ENCODE data around the gene MRPL10.

Gene MRPL10

DNA sequence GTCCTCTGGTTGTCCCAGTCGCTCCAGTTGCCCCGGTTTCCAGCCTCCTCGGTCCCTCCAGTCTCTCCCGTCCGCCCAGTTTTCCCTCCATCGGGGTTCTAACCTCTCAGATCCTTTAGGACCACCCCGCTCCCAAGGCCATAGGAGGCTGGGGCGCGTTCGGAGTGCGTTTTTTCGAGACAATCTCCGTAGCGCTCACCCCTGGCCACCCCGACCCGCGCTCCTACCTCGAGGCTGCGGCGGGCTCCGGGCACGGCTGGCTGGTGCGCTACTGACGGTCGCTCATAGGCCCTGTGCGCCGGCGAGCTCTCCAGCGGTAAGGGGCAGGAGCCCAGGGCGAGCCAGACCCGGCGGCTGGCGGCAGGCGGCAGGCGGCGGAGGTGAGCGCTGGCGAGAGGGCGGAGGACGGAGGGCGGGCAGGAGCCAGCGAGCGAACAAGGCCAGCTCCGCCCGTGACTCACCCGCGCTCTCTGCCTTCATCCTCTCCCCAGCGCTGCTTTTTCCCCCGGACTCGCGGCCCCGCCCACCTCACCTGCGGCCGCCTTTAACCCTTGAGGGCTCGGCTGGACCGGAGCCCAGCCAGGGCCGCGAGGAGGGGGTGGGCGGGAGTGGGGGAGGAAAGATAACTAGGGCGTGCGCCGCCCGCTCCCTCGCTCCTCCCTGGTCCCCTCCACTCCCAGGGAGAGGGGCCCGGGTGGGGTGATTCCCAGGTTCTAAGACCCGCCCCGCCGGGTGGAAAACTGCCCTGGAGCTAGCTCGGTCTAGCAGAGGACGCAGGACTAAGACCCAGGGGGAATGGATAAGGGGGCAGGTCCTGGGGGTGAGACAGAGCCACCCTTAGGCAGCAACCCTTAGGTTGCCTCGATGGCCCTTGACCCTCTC, 19.6 kb upstream of the MRPL10 start, which contains the start of gene SP6 (continued):
- TF ChIP-seq INSM2 (tag by site-specific recombination; IDR thresholded peaks at IDR 0.05) (no peak), ZNF473 (tag by site-specific recombination; IDR thresholded peaks at IDR 0.05) (no peak), ZNF645 (tag by site-specific recombination; IDR thresholded peaks at IDR 0.05) (no peak), ZNF146 (tag by site-specific recombination; IDR thresholded peaks at IDR 0.05) (no peak), ZNF175 (tag by site-specific recombination; IDR thresholded peaks at IDR 0.05) (no peak), ZNF501 (tag by site-specific recombination; IDR thresholded peaks at IDR 0.05) (no peak), ZNF16 (tag by site-specific recombination; IDR thresholded peaks at IDR 0.05; ENCODE audit: low read depth) (no peak), ZNF302 (tag by site-specific recombination; IDR thresholded peaks at IDR 0.05; ENCODE audit: low read depth) (no peak), ZNF768 (tag by site-specific recombination; IDR thresholded peaks at IDR 0.05) (no peak), ZNF292 (tag by site-specific recombination; IDR thresholded peaks at IDR 0.05; ENCODE audit: borderline replicate concordance, low read depth) (no peak), ZNF777 (tag by site-specific recombination; IDR thresholded peaks at IDR 0.05; ENCODE audit: borderline replicate concordance) (peak; percentile 70; the same call in 1 of the 2 replicates), SP3 (tag by site-specific recombination; IDR thresholded peaks at IDR 0.05) (peak; percentile 77), ZNF558 (tag by site-specific recombination; IDR thresholded peaks at IDR 0.05) (no peak), ZNF660 (tag by site-specific recombination; IDR thresholded peaks at IDR 0.05) (peak; percentile 54; the same call in 1 of the 2 replicates), IKZF3 (tag by site-specific recombination; IDR thresholded peaks at IDR 0.05) (no peak), ZNF830 (tag by site-specific recombination; IDR thresholded peaks at IDR 0.05; ENCODE audit: low read depth) (no peak), ZNF621 (tag by site-specific recombination; IDR thresholded peaks at IDR 0.05) (no peak), ZBTB8A (tag by site-specific recombination; IDR thresholded peaks at IDR 0.05) (peak; percentile 63), ZEB2 (tag by site-specific recombination; IDR thresholded peaks at IDR 0.05) (peak; percentile 63; the same call in 1 of the 2 replicates), ZBTB49 (tag by site-specific recombination; IDR thresholded peaks at IDR 0.05; ENCODE audit: low read depth) (no peak), ZNF530 (tag by site-specific recombination; IDR thresholded peaks at IDR 0.05; ENCODE audit: low read depth) (no peak), ZBTB20 (tag by site-specific recombination; IDR thresholded peaks at IDR 0.05) (peak; percentile 75), ZSCAN30 (tag by site-specific recombination; IDR thresholded peaks at IDR 0.05) (peak; percentile 83), ZNF561 (tag by site-specific recombination; IDR thresholded peaks at IDR 0.05; ENCODE audit: borderline replicate concordance) (peak; percentile 23; the same call in 1 of the 2 replicates), ZNF600 (tag by site-specific recombination; IDR thresholded peaks at IDR 0.05) (peak; percentile 94), ZNF513 (tag by site-specific recombination; IDR thresholded peaks at IDR 0.05) (peak; percentile 42; the same call in 1 of the 2 replicates), ZFP69B (tag by site-specific recombination; IDR thresholded peaks at IDR 0.05) (no peak)
- TF ChIP-seq, protein P1, sequence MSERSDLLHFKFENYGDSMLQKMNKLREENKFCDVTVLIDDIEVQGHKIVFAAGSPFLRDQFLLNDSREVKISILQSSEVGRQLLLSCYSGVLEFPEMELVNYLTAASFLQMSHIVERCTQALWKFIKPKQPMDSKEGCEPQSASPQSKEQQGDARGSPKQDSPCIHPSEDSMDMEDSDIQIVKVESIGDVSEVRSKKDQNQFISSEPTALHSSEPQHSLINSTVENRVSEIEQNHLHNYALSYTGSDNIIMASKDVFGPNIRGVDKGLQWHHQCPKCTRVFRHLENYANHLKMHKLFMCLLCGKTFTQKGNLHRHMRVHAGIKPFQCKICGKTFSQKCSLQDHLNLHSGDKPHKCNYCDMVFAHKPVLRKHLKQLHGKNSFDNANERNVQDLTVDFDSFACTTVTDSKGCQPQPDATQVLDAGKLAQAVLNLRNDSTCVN (tag by site-specific recombination; optimal IDR thresholded peaks at IDR 0.05), result peak; percentile 55
- TF ChIP-seq, protein P2, sequence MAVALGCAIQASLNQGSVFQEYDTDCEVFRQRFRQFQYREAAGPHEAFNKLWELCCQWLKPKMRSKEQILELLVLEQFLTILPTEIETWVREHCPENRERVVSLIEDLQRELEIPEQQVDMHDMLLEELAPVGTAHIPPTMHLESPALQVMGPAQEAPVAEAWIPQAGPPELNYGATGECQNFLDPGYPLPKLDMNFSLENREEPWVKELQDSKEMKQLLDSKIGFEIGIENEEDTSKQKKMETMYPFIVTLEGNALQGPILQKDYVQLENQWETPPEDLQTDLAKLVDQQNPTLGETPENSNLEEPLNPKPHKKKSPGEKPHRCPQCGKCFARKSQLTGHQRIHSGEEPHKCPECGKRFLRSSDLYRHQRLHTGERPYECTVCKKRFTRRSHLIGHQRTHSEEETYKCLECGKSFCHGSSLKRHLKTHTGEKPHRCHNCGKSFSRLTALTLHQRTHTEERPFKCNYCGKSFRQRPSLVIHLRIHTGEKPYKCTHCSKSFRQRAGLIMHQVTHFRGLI (tag by site-specific recombination; IDR thresholded peaks at IDR 0.05), result no peak

All from HEK293 (cell line).